Fibroblast of mammary gland (primary cell): Measurements from ENCODE around the gene ANO4.

Experiments
- DNase-seq: peaks from one replicate; pipeline ENCODE4 v3.0.0-alpha.2; 2010; ENCODE audit warnings: low read depth
- H3K4me3 ChIP-seq: 2 replicates; pipeline ENCODE4 v1.5.1; 2011; ENCODE audit warnings: low read depth, mild to moderate bottlenecking, low read length, moderate library complexity; ENCODE audit not compliant: control insufficient read depth
- TF ChIP-seq, protein P1 (sequence below): conservative IDR thresholded peaks from 2 replicates; pipeline ENCODE4 v1.5.1; 2011; ENCODE audit warnings: low read depth, low read length, inconsistent platforms; ENCODE audit not compliant: control insufficient read depth, insufficient read depth

The ANO4 gene

DNA sequence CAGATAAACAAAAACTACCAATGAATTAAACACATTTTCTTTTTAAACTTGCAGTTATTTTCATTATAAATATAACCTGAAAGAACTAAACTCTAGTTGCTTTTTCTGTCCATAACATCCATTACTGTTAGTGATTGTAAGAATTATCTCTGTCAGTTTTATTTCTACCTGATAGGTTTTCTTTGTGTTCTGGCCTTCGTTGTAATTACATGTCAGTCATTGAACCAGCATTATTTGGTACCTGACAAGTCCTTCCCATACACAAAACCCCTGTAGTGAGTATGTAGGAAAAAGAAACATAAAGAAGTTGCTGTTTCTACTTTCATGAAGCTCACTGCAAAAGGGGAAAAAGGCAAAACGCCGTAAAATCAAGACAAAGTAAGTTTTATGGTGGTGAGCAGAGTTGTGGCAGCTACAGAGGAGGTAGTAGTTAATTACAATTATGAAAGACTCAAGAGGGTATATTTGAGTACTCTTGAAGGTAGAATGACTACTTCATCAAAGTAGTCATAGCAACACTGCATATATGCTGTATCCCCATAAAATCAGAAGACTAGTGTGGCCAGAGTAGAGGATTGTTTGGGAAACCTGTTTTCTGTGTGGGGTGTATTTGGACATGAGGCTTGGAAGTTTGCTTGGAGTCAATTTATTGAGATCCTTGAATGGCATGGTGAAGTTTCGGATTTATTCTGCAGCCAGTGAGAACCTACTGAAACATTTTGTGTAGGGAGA, 312.6 kb downstream of the ANO4 start:
- TF ChIP-seq, protein P1, sequence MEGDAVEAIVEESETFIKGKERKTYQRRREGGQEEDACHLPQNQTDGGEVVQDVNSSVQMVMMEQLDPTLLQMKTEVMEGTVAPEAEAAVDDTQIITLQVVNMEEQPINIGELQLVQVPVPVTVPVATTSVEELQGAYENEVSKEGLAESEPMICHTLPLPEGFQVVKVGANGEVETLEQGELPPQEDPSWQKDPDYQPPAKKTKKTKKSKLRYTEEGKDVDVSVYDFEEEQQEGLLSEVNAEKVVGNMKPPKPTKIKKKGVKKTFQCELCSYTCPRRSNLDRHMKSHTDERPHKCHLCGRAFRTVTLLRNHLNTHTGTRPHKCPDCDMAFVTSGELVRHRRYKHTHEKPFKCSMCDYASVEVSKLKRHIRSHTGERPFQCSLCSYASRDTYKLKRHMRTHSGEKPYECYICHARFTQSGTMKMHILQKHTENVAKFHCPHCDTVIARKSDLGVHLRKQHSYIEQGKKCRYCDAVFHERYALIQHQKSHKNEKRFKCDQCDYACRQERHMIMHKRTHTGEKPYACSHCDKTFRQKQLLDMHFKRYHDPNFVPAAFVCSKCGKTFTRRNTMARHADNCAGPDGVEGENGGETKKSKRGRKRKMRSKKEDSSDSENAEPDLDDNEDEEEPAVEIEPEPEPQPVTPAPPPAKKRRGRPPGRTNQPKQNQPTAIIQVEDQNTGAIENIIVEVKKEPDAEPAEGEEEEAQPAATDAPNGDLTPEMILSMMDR, result no peak
- DNase-seq, result no peak
- no peak overlapping the region for H3K4me3 ChIP-seq

DNA sequence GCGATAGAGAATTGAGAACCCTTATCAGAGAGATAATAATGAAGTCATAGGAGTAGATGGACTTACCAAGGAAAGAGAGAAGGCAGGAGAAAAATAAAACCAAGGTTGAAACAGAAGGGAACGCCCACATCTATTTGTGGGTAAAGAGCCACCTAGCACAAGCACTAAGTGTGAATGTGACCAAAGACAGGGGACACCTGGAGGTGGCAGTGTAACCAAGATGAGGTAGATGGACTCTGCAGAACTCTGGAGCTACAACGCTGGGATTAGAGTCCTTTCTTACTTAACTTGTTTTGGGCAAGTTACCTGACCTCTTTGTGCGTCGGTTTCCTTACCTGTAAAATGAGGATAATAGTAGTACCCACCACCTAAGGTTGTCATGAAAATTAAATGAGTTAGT, 313.6 kb downstream of the ANO4 start:
- DNase-seq, result no peak
- TF ChIP-seq, protein P1, result no peak
- H3K4me3 ChIP-seq, result no peak overlapping the region

DNA sequence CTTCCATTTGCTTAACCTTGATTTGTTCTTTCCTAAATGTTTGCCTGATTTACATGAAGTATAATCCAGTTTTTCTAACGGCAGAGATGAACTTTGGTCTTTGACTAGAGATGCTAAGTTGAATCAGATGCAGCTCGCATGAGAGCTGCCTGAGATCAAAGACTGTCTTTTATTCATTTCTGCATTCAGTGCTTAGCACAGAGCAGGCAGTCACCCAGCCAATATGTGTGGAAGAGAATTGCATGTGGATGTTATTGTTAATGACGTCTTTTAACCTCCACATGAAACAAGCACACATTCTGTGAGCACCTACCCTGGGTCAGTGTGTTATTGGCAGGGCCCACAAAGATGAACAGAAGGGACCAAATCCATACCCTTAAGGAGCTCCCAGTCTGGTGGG, 316.3 kb downstream of the ANO4 start:
- no peak for DNase-seq
- H3K4me3 ChIP-seq, result no peak overlapping the region
- TF ChIP-seq, protein P1, result no peak

DNA sequence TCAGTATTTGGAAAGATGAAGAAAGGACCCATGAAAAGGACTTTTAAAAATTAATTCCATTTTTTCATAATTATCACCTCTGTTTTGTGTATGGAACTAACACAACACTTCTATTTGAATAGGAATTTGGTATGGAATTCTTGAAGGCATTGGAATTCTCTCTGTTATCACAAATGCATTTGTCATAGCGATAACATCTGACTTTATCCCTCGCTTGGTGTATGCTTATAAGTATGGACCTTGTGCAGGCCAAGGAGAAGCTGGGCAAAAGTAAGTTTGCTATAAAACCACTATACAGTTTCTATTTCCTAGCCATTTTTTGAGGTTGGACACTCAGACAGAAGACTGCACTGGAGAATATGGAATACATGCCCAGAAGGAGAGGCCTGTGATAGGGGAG, 316.9 kb downstream of the ANO4 start:
- DNase-seq, result no peak
- H3K4me3 ChIP-seq, result no peak overlapping the region
- TF ChIP-seq, protein P1, result no peak

DNA sequence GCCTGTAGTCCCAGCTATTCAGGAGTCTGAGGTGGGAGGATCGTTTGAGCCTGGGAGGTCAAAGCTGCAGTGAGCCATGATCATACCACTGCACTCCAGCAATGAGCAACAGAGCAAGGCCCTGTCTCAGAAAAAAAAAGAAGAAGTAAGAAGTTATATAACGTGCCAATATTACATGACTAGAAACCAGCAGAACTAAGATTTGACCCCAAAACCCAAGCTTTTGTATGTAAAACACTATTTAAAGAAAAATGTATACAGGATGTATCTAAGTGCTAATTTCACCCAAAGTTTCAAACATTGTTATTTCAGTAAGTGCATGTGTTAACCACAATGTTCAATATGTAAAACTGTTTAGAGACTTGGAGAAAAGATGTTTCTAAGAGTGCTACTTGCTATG, 320.8 kb downstream of the ANO4 start:
- no peak overlapping the region for H3K4me3 ChIP-seq
- TF ChIP-seq, protein P1, result no peak
- no peak for DNase-seq

DNA sequence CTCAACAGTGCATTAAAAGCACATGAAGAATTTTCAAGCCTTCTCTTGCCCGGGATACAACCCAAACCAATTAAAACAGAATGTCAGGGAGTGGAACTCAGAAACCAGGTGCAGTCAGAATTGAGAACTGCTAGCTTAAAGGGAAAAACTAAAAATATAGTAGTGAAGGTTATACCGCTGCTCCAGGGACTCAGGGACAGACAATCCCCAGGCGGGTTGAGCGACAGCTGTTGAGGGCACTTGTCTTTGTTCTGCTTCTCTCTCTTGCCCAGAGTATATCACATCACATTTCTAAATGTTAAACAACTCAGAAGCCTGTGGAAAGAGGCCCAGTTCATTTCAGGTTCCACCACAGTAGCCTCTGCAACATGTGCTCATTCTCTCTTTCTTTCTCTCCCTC, 322.3 kb downstream of the ANO4 start:
- no peak for DNase-seq
- H3K4me3 ChIP-seq, result no peak overlapping the region
- TF ChIP-seq, protein P1, result no peak
